Inflammatory macrophage treated with lipopolysaccharide for 1 hour (primary cell): ENCODE measurements around the gene GPR161.

ENCODE experiments used
- DNase-seq, 2 donors: peaks; one replicate each; pipeline ENCODE4 v3.0.0-alpha.2; 2020 to 2022

Gene GPR161

DNA sequence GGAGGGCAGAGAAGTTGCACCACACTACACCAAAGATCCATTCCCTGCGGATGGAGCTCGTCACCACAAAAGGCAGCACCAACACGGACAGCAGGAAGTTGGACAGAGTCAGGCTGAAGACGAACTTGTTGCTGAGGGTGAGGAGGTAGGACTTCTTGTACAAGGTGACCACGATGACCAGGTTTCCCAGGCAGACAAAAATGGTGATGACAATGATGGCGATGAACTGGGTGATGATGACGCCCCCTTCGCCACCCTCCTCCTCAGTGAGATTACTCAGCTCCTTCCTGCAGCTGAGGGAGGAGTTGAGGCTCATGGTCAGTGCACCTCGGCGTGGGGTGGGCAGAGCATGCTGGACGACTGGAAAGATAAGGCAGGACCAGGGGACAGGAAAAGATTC lies 32.2 kb downstream of the GPR161 start:
- no peak for DNase-seq

DNA sequence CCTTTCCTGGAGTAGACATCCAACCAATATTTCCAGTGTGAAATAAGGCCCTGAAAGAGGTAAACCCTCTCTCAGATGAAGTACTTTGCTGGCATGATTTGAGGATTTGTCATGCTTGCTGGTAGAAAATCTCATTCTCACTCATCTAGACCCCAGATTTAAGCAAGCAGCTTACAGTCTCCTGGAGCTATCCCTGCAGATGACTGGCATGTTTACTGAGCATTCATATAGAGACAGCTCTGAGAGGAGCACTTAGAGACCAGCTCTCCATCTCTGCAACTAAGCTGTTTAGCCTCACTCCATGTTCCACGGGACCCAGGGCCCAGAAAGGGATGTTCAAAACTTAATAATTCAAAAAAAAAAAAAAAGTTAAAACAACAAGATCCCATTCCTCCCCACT lies 34.2 kb downstream of the GPR161 start:
- no peak for DNase-seq

DNA sequence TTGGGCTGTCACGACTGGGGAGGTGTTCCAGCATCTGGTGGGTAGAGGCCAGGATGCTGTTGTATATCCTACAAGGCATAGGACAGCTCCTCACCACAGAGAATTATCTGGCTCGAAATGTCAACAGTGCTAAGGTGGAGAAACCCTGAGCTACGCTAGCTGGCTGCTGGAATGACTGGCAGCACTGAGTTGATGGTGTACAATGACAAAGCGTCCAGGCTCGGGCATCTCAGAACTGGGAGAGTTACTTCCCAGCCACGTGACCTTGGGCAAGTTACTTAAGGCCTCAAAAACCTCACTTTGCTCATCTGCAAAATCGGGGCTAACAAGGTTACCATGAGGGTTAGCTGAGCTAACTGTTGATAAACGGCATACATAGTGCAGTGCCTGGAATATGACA lies 35.4 kb downstream of the GPR161 start:
- no peak for DNase-seq

DNA sequence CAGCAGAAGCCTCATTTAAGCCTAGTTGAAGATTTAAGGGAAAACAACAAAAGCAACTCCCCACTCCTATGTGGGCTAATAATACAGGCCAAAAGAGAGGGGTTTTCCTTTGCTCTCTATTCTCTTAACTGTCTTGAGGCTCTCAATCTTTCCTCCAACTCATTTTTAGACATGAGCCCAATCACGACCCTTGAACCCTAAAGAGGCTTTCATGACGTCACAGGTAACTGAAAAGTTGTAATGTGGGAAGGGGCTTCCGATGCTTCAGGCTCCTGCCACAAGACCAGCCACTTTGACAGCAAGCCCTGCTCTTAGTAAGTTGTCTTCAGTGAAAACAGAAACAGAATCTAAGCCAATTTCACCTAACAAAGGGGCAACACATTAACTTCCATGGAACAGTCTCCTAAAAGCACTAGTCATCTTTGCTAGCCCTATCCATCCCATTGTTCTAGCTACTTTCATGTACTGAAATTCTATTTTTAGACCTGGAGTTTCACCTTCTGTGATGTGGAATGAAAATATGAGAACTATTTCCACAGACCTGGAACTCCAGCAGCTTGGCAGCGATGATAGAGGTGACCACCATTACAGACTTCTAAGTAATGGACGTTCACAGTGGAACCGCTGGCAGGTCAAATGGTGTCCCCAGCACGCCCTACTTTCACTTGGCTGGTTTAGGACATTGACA lies 36.3 kb downstream of the GPR161 start:
- no peak for DNase-seq

DNA sequence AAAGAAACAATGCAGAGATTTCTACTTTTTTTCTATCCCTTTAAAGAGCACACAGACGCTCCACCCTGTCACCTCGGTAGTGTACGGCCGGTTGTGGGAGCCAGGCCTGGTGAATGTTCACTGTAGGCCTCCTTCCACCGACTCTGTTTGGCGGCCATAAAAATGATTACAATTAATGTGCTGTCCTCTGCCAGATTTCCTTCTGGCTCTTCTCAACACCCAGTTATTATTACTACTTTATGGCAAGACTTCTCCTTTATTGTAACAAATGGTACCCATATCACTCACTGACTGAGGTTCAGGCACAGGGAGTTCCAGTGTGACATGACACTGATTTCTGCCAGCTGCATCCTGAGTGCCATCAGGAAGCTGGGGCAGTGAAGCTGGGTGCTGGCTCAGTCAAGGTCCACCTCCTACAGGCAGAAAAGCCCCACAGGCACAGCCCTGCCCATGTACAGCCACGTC lies 37.4 kb downstream of the GPR161 start:
- no peak for DNase-seq

DNA sequence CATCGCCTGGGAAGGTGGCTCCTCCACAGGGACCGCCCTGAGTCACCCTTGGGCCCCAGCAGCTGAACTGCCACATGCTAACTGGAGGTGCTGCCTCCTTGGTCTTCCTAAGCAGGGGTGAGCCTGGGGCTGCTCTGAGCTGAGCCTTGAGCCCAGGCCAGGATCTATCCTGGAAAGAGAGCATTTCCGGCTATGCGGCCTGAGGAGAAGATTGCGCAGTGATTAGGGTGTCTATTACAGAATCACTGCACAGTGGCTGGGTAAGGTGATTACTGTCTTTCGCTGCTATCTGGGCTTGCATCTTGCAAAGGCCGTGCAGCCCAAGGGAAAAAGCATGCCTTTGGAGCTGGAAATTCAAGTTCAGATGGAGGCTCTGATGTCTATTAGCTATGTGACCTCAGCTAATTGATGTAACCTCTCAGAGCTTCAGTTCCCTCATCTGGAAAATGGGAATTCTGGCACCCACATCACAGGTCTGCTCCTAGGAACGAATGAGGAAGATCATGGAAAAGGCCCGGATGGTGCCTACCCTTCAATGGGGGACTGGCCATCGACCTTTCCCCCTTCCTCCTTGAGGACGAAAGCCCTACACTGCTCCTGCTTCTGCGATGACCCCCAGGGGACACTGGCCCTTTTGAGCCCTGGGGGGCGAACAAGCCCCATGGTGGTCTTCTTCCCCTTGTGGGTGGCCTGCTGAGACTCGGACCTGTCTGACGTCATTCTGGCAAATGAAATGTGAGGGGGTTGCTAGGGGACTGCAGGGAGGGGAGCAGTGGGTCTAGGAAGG lies 38.0 kb downstream of the GPR161 start:
- no peak for DNase-seq

DNA sequence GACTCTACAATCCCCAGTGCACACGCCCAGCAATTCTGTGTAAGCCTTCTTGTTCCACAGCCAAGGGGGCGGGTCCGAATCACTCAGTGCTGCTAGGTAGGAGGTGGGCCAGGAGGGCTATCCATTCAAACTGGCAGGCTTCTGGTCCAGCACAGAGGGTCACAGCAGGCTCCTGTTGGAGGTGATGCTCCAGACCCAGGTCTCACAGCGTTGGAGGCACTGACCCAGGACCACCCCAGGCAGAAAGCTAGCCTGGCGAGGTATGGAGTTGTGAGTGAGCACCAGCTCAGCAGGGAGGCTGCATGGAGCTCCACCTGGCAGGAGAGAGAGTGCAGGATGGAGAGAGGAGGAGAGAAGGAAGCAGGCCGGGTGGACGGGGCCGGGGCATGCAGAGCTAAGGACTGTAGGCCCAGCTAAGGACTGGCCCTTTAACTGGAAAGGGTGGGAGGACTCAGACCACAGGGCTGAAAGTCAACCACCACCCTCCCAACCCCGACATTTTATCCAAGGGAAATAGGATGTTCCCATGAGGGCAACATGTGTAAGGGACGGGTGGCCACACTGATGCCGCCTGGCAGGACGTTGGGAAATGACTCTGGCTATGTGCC lies 38.7 kb downstream of the GPR161 start:
- no peak for DNase-seq

DNA sequence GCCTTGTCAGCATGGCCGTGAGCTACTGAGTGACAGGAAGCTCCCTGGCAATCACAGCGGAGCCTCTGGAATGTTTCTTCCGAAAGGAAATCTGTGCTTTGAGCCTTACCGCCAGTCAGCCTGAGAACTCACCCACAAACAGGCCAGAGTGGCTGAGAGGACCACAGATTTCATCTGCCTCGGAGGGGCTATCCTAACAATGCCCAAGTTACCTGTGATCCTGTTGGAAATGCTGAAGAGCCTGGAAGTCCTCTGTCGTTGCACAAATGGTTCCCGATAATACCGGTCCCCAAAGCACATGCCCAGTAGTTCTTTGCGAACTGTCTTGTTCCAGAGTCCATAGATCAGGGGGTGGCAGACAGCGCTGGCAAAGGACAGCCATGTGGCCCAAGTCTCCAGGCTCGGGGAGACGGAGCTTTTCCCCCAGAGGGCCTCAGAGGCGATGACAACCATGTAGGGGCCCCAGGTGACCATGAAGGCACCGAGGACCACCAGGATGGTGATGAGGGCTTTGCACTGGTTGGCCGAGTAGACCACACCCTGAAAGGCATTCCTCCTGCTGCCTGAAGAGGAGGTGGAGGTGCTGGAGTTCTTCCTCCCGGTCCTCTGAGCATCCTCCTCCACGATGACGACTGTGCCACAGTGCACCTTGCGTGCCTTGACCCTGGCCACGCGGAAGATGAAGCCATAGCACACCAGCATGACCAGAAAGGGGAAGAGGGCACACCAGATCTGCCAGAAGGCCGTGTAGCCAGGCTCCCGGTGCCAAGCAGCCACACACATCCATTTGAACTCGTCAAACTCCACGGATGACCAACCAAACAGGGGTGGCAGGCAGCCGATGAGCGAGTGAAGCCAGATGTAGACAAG lies 40.2 kb downstream of the GPR161 start:
- no peak for DNase-seq

DNA sequence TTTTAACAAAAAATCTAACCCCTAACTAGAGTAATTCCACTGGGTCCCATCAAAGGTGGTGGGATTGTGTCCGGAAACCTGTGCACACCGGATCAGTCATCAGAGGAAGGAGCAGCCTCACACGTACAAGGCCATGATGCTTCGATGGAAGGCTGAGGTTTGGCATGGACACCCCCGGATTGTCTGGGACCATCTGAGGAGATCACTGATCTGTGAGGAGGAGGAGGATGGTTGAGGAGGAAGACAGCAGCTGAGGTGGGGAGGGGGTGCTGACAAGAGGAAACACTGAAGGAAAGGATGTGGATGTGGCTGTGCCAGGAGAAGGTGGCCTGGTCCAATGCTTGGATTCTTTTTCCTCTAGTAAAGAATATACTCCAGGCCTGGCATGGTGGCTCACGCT lies 41.3 kb downstream of the GPR161 start:
- DNase-seq, result no peak

DNA sequence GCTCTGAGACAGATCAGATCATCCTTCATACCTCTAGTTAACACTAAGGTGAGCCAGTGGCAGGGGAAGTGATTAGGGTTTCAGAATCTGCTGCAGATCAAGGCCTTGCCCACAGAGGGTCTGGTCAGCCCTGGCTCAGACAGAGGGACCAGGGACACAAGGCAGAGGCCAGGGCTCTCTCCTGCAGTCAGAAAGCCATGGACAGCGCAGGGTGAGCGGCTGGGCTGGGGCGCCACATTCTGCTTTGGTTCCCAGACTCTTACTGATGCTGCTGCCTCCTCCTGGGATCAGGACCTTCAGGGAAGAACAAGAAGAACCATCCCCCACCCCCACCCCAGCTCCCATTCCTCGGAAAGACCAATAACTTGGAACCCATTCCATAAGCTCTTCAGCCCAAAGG lies 43.1 kb downstream of the GPR161 start:
- DNase-seq, result no peak

DNA sequence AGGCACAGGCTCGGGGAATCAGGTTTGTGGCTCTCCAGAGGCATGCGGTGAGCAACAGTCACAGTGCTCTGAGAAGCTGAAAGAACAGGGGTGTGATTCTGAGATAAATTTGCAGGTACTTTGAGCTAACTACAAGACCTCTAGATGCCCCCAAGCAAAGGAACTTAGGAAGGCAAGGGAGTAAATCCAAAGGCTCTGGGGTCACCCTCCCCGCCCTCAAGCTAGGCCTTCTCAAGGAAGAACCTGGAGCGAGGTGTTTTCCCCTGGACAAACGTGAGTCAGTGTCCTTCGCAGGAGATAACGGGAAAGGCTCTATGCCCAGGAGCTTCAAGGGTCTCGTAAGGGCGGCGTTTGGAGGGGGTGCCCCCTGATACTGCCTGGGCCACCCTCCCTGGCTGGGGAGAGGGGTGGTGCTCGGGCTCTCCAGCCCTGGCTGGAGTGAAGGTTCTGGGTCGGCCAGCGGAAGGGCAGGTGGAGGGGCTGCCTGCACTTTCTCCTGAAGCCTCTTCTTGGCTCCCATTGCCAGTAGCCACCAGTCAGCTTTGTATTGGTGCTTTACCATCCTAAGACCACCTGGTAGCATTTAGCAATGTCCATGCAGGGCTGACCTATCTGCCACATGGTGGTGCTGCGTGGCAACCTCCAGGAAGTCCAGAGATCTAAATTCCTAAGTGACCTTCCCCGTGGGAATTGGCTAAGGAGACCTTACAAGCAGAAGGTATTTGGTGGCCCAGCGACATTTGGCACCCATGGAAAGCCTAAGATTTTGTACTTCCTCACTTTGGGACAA lies 44.0 kb downstream of the GPR161 start:
- DNase-seq, result no peak

DNA sequence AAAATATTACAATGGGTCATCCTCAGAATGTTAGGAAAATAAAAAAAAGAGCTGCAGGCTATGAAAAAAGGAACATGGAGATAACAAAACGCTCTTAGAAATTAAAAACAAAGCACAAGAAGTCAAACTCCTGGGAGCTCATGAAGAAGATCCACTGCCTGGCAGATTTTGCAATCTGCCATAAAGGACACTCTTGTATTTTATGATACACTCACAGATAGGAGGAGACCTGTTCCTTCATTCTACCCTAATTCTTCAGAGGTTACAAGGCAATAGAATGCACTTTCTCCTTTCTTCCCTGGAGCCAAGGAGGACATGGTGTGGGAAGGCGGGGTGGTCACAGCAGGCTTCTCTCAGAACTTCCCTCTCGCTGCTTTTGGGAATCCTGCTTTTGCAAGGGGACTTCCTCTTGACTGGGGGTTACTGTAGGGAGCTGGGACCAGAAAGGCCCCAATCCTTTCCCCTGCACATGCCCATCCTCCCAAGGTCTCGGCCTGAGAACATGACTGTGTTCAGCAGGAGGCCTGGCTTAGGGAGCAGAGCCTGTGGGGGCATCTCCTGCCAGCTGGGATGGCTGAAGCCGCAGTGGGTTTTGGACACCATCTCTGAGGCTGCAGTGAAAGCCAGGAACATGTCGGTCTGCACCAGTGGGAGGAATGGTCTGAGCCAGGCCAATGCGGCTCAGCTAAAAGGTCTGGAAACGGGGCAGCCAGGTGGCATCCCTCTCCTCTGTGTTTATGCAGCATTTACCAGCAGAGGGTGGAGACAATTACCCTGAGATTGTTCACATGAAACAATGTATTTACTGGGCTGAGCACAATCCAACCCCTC lies 44.8 kb downstream of the GPR161 start:
- peak in 1 of 2 donors; percentile 34 for DNase-seq

DNA sequence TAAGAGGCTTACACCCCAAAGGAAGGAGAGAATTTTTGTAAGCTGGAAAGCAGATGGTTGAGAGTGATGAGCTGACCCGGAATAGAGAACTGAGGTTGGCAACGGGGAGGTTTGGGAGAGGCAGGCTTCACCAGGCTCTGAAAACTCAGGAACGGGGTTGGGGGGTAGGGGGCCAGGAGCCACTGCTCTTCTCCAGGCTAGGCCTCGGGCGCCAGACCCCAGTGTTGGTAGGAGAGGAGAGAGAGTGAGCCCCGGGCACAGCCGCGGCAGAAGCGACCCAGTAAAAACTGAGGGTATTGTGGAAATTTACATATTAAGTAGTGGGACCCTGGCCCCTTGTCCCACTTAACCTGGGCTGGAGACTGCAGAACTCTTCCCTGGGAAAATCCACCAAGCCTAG lies 45.7 kb downstream of the GPR161 start:
- DNase-seq, result no peak

DNA sequence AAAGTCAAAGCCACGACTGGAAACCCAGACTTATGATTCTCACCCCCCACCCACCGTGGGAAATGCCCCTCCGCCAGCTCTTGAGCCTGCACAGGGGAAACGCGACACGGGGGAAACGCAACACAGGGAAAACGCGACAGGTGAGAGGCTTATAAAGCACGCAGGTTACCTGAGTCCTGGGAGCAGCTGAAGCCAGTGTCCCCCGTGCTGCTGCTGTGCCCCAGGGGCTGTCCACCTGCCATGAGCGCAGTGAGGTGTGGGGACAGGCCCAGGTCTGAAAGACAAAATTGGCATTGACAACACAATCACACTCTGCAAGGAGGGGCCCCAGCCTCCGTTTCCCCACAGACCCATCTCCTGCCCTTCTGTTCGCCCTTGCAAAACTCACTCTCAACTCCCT lies 46.3 kb downstream of the GPR161 start:
- DNase-seq, result no peak

DNA sequence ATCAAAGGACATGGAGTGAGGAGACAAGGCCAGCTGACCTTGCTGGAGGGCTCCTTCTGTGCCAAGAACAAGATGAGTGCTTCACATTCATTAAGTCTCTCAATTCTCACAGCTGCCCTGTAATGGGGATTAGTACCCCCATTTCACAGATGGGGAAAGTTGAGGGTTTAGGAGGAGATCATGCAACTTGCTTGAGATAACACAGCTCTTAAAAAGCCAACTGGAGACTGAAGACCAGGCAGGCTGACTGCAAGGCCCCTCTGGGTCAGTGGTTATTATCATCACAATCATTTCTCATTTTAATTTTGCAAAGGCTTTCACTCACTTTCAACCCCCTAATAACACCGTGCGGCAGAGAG lies 46.8 kb downstream of the GPR161 start:
- DNase-seq, result no peak

DNA sequence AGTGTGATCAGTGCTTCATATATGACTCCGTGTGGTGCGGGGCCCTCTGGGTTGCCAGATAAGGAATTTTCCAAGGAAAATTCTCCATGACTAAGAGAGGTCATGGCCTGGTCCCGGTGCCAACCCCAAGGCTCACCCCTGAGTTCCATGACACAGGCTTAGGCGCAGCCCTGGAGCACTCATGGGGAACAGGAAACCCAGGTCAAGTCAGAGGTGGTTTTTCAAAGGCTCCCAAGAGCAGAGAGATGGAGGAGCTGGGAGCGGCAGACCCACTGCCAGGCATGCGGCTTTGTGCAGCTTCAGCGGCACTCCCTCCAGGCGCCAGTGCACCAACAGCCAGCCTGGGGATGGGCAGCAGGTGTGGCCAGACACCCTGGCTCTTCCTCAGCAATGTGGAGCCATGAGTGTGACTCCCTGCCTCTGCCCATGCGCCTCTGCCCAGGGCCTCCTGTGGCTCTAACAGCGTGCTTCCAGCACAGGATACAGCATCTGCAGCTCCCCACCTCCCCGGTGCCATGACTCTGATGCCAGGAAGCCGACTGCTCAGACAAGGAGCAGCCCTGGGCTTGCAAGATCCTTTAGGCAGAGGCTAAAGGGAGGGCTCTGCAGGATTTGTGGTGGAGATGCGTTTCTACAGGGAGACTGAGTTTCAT lies 47.3 kb downstream of the GPR161 start:
- no peak for DNase-seq

DNA sequence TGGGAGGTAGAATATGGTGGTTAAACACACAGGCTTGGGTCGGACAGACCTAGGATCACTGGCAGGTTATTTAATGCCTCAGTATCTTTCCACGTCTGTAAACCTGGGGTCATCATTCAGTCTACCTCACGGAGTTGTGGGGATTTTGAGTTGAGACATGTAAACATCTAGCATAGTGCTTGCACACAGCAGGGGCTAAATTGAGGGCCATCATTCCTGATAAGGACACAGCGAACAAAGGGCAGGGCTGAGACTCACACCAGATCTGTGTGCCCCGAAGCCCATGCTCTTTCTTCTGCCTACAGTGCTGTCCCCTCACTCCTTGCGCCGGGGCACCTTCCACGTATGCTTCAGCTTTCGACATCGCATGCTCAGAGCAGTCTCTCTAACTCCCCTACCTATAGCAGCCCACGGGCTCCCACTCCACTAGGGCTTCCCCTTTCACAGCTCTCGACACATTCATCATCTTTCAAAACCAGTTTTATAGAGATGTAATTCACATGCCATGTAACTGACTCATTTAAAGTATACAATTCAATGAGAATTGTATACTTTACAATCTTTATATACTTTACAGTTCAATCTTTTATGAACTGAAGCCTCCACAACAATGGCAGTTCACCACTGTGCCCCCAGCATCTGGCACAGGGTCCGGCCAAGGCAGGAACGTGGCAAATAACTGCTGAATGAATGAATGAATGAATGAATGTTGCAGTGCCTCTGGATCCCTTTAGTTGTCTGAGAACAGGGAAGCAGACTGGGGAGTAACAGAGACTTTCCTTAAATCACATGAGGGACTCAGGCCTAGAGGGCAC lies 48.0 kb downstream of the GPR161 start:
- DNase-seq, result no peak

DNA sequence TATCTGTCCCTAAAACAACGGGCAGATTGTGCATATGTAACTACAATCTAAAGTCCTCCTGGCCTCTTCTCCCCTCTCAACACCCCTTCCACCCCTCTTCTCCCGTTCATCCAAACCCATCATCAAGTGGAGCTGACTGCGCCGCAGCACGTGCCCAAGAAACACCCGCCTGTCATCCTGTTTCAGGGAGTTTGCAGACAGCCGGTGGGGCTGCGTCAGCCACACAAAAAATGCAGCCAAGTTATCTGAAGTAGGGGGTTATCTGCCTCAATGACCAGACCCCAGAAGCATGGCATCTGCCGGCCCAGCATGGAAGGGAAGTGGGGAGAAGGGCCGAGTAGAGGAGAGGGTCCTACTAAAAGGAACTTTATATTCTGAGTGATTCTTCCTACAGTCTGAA lies 49.0 kb downstream of the GPR161 start:
- DNase-seq, result no peak

DNA sequence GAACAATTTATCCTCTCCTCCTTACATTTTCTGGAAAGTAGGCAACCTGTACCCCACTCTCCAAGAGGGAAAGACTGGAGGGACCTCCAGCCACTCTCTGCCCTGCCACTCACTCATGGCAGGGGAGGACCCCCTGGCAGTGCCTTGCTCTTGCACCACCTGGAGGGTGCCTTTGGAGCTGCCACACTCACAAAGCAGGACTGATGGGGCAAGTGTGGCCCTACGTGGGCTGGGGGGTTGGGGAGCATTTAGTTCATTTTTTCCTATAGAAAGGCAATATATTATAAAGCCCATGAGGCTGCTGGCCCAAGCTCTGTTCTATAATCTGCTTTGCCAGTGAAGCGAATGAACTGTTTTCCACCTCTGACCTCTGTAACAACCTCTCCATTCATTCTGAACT lies 50.3 kb downstream of the GPR161 start:
- DNase-seq, result no peak

DNA sequence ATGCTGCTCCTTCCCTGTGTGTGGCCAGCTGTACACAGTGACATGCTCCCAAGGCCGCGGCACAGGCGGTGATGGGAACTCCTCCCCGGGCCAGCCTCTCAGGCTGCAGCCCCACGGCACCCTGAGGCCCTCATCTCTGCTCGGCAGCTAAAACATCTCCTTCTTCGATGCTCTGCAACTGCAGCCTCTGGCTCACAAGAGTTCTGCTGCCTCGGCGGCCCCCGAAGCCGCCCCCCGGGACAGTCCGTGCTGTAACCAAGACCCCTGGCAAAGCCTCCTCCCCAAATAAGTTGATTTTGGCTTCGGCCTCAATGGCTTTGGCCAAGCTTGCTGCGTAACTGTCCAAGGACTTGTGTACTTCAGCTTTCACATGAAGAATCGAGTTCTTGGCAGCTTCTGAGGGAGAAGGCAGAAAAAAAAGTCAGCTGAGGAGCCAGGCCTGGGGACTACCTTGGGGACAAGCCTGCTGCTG lies 51.3 kb downstream of the GPR161 start:
- no peak for DNase-seq
